GM19099 (cell line): ENCODE results near the gene FRMD5.

Experiments used
- POLR2A ChIP-seq: IDR thresholded peaks from 3 replicates; pipeline ENCODE4 v1.6.1; 2011; ENCODE audit warnings: low read depth; ENCODE audit not compliant: insufficient read length; ENCODE audit errors: extremely low read depth

Gene FRMD5

GRCh38 chr15:44129911-44130310, 65.2 kb downstream of the FRMD5 start:
- no peak for TF ChIP-seq POLR2A

DNA sequence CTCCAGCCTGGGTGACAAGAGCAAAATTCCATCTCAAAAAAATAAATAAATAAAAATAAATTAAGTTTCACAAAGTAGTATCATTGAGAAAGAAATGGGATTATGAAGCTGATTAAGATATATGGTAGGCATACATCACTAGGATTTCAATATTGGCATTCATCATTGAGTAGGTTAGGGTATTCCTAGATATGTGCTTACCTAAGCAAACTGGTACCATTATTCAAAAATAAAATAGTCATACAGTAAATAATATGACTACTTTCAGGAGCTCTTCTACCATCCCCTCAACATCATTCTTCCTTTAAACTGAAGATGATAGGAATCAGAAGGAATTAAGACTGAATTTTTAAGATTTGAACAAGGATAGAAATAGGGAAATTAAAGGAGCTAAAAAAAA, 66.6 kb downstream of the FRMD5 start:
- TF ChIP-seq POLR2A, result no peak

GRCh38 chr15:44125879-44126278, 69.2 kb downstream of the FRMD5 start:
- TF ChIP-seq POLR2A, result no peak

DNA sequence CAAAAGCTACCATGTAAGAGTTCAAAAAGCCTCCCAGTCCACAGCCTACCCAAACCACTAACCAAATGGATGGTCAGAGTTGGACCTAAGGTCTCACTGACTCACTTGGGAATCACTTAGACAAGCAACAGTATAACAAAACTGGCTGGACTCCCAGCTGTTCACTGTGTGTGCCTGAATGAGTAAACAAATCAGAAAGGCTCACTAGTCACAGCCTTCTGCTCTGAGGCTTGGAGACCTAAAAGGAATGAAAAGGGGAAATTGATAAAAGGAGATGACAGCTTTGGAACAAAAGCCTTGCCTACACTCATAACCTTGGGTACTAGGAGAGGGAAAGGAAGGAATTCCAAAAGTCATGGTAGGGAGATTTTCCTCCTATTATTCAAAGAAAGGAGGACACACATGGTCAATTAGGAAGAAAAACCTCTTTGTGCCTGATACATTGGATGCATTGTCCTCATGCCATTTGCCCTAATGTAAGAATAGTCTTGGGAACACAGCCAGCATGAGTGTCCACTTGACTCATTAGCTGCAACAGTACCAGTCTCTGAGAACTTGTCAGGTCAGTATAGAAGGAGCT, 92.3 kb downstream of the FRMD5 start:
- no peak for TF ChIP-seq POLR2A

DNA sequence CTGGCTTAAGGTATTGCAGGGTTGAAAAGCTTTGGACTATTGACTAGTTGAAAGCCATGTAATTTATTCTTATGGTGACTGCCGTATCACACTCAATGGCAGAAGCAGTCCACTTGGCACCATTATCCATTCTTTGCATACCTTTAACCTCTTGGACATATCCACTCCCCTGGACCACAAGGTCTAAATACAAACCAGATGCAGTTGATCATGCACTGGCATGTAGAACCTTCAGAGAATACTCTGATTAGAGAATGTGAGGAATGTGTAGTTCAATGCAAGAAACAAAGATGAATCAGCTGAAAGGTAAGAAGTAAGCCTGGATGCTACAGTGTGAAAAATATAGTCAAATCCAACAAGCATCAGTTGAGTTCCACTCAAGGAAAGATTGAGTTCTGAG, 93.1 kb downstream of the FRMD5 start:
- no peak for TF ChIP-seq POLR2A

DNA sequence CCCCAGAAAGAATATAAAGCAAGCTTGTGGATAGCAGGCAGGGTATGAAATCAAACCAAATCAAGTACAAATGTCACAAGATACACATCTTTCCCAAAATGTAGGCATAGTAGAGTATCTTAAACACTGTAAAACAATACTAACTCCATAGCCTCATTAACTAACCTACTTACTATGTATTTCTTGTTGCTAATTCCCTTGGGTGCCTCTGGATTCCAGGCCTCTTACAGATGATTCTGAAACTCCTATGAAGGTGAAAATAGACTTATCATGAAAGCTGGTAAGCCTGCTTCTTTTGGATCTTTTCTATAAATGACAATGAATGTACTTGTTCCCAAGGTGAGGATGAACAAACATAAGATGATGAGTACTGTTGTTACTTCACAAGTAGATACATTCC, 93.8 kb downstream of the FRMD5 start:
- TF ChIP-seq POLR2A, result no peak

DNA sequence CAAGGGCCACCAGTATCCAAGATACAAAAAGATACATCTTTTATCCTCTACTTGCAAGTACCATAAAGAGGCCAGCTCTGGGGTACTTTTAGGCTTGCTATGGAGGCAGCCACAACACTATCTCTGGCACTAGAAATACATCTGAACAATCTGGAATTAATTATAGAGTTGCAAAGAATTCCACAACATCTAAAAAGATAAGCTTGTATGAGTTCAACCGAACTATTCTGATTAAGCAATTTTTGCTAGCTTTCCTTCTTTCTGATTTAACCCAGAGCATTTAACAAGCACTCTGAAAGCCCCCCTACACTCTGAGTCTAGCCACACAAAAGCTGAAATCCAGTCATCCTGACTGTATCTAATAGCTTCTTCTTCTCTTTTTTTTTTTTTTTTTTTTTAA, 95.4 kb downstream of the FRMD5 start:
- no peak for TF ChIP-seq POLR2A

GRCh38 chr15:44097552-44097951, 97.5 kb downstream of the FRMD5 start:
- no peak for TF ChIP-seq POLR2A

GRCh38 chr15:44096596-44096995, 98.5 kb downstream of the FRMD5 start:
- TF ChIP-seq POLR2A, result no peak

DNA sequence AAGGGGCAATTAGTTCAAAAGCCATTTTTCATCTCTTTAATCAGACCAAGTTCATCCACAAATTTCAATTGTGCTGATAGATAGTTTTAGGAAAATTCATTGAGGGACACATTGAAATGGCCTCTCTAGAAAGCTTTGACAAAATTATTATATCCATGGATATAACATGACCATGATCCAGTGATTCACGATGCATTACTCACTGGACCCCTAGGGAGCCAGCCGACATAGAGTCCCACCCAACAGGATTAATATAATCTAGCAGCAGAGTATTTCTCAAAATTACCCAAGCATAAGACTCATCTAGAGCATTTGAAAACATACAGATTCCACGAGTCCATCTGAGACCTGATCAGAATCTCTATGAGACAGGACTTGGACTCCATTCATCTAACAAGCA, 100.3 kb downstream of the FRMD5 start:
- no peak for TF ChIP-seq POLR2A

- TF ChIP-seq POLR2A, result no peak
Observed at GRCh38 chr15:44093836-44094235, 101.2 kb downstream of the FRMD5 start.

- TF ChIP-seq POLR2A, result no peak
Observed at GRCh38 chr15:44092221-44092620, 102.8 kb downstream of the FRMD5 start.

GRCh38 chr15:44087578-44088465, 107.2 kb downstream of the FRMD5 start:
- no peak for TF ChIP-seq POLR2A

- TF ChIP-seq POLR2A, result no peak
Observed at GRCh38 chr15:44084770-44085169, 110.3 kb downstream of the FRMD5 start.

DNA sequence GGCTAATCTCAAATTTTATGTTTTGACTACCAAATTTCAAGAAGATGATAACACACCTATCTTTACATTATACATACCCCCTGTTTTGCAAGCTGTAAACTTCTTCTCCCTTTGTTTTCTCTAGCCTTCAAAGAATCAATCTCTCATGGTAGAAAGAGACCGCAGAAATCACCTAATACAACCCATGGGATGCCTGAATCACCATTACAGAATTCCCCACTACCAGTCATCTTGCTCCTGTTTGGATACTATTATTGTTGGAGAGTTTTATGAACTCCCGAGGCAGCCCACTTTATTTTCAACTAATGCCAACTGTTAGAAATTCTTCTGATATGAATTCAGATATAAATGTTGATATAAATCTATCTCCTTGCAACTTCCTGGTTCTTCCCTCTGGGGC, 110.9 kb downstream of the FRMD5 start:
- TF ChIP-seq POLR2A, result no peak

GRCh38 chr15:44082558-44083157, 112.4 kb downstream of the FRMD5 start:
- no peak for TF ChIP-seq POLR2A
